OCI-LY3 (cell line): ENCODE data around the gene GPR55.

Experiments used
- H2AFZ ChIP-seq: fragments of 200-600, 300-600 bp; shearing (Covaris generic); 2 replicates; pipeline ENCODE4 v1.6.0; 2014; ENCODE audit warnings: antibody characterized with exemption, low read depth, low read length
- H3K27ac ChIP-seq: fragments of 200-600, 300-600 bp; sonication (generic); 2 replicates; pipeline ENCODE4 v1.5.1; 2014; ENCODE audit warnings: mild to moderate bottlenecking, low read length, moderate library complexity, mixed read lengths
- H3K27me3 ChIP-seq: fragments of 200-600, 300-600 bp; sonication (generic); 2 replicates; pipeline ENCODE4 v1.6.1; 2014; ENCODE audit warnings: low read depth, low read length, mixed read lengths
- H3K36me3 ChIP-seq: fragments of 200-600, 300-600 bp; sonication (generic); replicated peaks from 2 replicates; pipeline ENCODE3; 2014; ENCODE audit warnings: low read depth, low read length, mixed read lengths
- H3K4me1 ChIP-seq: fragments of 300-600, 200-600 bp; sonication (generic); 2 replicates; pipeline ENCODE4 v1.6.1; 2014; ENCODE audit warnings: low read length, mixed read lengths
- H3K4me2 ChIP-seq: fragments of 200-600, 300-600 bp; sonication (generic); 2 replicates; pipeline ENCODE4 v1.6.1; 2014; ENCODE audit warnings: low read length, mixed read lengths
- H3K4me3 ChIP-seq: fragments of 300-600, 200-600 bp; sonication (generic); 2 replicates; pipeline ENCODE4 v1.5.1; 2014; ENCODE audit warnings: antibody characterized with exemption, mild to moderate bottlenecking, low read length, moderate library complexity
- H3K79me2 ChIP-seq: fragments of 300-600, 200-600 bp; shearing (Covaris generic); 2 replicates; pipeline ENCODE4 v1.6.1; 2014; ENCODE audit warnings: mild to moderate bottlenecking, low read length, mixed read lengths
- H3K9ac ChIP-seq: fragments of 300-600, 200-600 bp; shearing (Covaris generic); 2 replicates; pipeline ENCODE4 v1.6.0; 2014; ENCODE audit warnings: mild to moderate bottlenecking, low read length, moderate library complexity
- H3K9me3 ChIP-seq: fragments of 200-600, 300-600 bp; shearing (Covaris generic); 2 replicates; pipeline ENCODE4 v1.6.1; 2014; ENCODE audit warnings: low read length, mixed read lengths; ENCODE audit not compliant: insufficient read depth
- H4K20me1 ChIP-seq: fragments of 200-600, 300-600 bp; sonication (generic); 2 replicates; pipeline ENCODE4 v1.6.1; 2016; ENCODE audit warnings: low read length, mixed read lengths; ENCODE audit not compliant: insufficient read depth
- CTCF ChIP-seq: fragments of 200-600, 300-600 bp; sonication (generic); IDR thresholded peaks from 2 replicates; pipeline ENCODE4 v1.5.1; 2014; ENCODE audit warnings: antibody characterized with exemption, low read length, low read depth
- EZH2phosphoT487 ChIP-seq: fragments of 200-600 bp; shearing (Covaris generic); IDR thresholded peaks from 2 replicates; pipeline ENCODE4 v1.6.1; 2018; ENCODE audit warnings: antibody characterized with exemption, mixed run types, low read depth

GPR55 gene

GRCh38 chr2:230907361-230908091 is 17.5 kb downstream of the GPR55 start:
- H3K9me3 ChIP-seq, result no peaks in the 10 kb centered on the region
- no peak overlapping the region for H2AFZ ChIP-seq
- no peaks in the 10 kb centered on the region for H3K36me3 ChIP-seq
- TF ChIP-seq CTCF, result no peak
- no peak for TF ChIP-seq EZH2phosphoT487
- H3K9ac ChIP-seq, result no peak overlapping the region
- H3K4me3 ChIP-seq, result no peak overlapping the region
- no peaks in the 10 kb centered on the region for H3K27me3 ChIP-seq
- H3K4me1 ChIP-seq, result peaks cover 7% of the 10 kb centered on the region
- H3K79me2 ChIP-seq, result no peaks in the 10 kb centered on the region
- H3K4me2 ChIP-seq, result no peak overlapping the region
- H4K20me1 ChIP-seq, result no peaks in the 10 kb centered on the region
- no peak overlapping the region for H3K27ac ChIP-seq

- Histone ChIP-seq H2AFZ (no peak overlapping the region), H3K9ac (no peak overlapping the region), H3K36me3 (no peaks in the 10 kb centered on the region), H3K4me1 (peaks cover 11% of the 10 kb centered on the region), H4K20me1 (no peaks in the 10 kb centered on the region), H3K9me3 (no peaks in the 10 kb centered on the region), H3K4me3 (no peak overlapping the region), H3K27me3 (no peaks in the 10 kb centered on the region), H3K27ac (no peak overlapping the region), H3K79me2 (no peaks in the 10 kb centered on the region), H3K4me2 (no peak overlapping the region)
- no peak for TF ChIP-seq EZH2phosphoT487
- TF ChIP-seq CTCF, result no peak
These were observed 18.4 kb downstream of the GPR55 start for GRCh38 chr2:230906471-230907230.

- no peak overlapping the region for H2AFZ ChIP-seq
- no peaks in the 10 kb centered on the region for H3K27me3 ChIP-seq
- H3K4me1 ChIP-seq, result peaks cover 11% of the 10 kb centered on the region
- H3K36me3 ChIP-seq, result no peaks in the 10 kb centered on the region
- no peak for TF ChIP-seq CTCF
- no peak for TF ChIP-seq EZH2phosphoT487
- H3K9me3 ChIP-seq, result no peaks in the 10 kb centered on the region
- H3K9ac ChIP-seq, result no peak overlapping the region
- no peak overlapping the region for H3K4me3 ChIP-seq
- H3K4me2 ChIP-seq, result no peak overlapping the region
- H3K79me2 ChIP-seq, result no peaks in the 10 kb centered on the region
- no peak overlapping the region for H3K27ac ChIP-seq
- no peaks in the 10 kb centered on the region for H4K20me1 ChIP-seq
These were observed 19.3 kb downstream of the GPR55 start for GRCh38 chr2:230905448-230906421.
